Loucy (cell line): ENCODE data around the gene IL26.
A peak's percentile ranks its signal among the peaks of the same experiment; 100 is the strongest.

Source experiments
- H2AFZ ChIP-seq: fragments of 200-600 bp; sonication (generic); 2 replicates; pipeline ENCODE4 v1.6.0; 2016; ENCODE audit warnings: antibody characterized with exemption, mild to moderate bottlenecking, low read length, moderate library complexity
- H3F3A ChIP-seq: fragments of 200-600 bp; 2 replicates; pipeline ENCODE4 v1.6.0; 2016; ENCODE audit warnings: antibody characterized with exemption, low read depth, mild to moderate bottlenecking
- H3K27me3 ChIP-seq: fragments of 200-600 bp; sonication (generic); 2 replicates; pipeline ENCODE4 v1.6.1; 2014; ENCODE audit warnings: low read length, mild to moderate bottlenecking; ENCODE audit not compliant: insufficient read depth, poor library complexity, severe bottlenecking
- H3K36me3 ChIP-seq: fragments of 200-600 bp; sonication (generic); 2 replicates; pipeline ENCODE4 v1.6.1; 2016; ENCODE audit warnings: low read length; ENCODE audit not compliant: insufficient read depth
- H3K4me1 ChIP-seq: fragments of 200-600 bp; sonication (generic); 2 replicates; pipeline ENCODE4 v1.5.1; 2014; ENCODE audit warnings: low read length, mild to moderate bottlenecking; ENCODE audit not compliant: insufficient read depth, poor library complexity, severe bottlenecking
- H3K4me2 ChIP-seq: fragments of 200-600 bp; sonication (generic); 2 replicates; pipeline ENCODE4 v1.6.0; 2014; ENCODE audit warnings: antibody characterized with exemption, low read length, low read depth, mild to moderate bottlenecking; ENCODE audit not compliant: poor library complexity, severe bottlenecking
- H3K4me3 ChIP-seq: fragments of 200-600 bp; sonication (generic); 2 replicates; pipeline ENCODE4 v1.5.1; 2014; ENCODE audit warnings: low read length, mild to moderate bottlenecking, mixed read lengths; ENCODE audit not compliant: poor library complexity, severe bottlenecking
- H3K79me2 ChIP-seq: fragments of 200-600 bp; sonication (generic); 2 replicates; pipeline ENCODE4 v1.6.1; 2014; ENCODE audit warnings: low read length; ENCODE audit not compliant: insufficient read depth
- H3K9ac ChIP-seq: fragments of 200-600 bp; sonication (generic); 2 replicates; pipeline ENCODE4 v1.6.0; 2014; ENCODE audit warnings: mild to moderate bottlenecking, low read depth, low read length, moderate library complexity; ENCODE audit not compliant: poor library complexity, severe bottlenecking
- H3K9me2 ChIP-seq: fragments of 200-600 bp; sonication (generic); replicated peaks from 2 replicates; pipeline ENCODE4 v1.6.1; 2016; ENCODE audit warnings: low read depth, low read length, mixed read lengths
- H3K9me3 ChIP-seq: fragments of 200-600 bp; sonication (generic); 2 replicates; pipeline ENCODE4 v1.6.1; 2014; ENCODE audit warnings: mild to moderate bottlenecking, antibody characterized with exemption, low read length, low read depth; ENCODE audit not compliant: insufficient read depth
- H4K20me1 ChIP-seq: fragments of 200-600 bp; sonication (generic); 2 replicates; pipeline ENCODE4 v1.6.0; 2014; ENCODE audit warnings: antibody characterized with exemption, low read length, mild to moderate bottlenecking; ENCODE audit not compliant: insufficient read depth, poor library complexity, severe bottlenecking
- CTCF ChIP-seq: fragments of 200-600 bp; sonication (generic); conservative IDR thresholded peaks from 2 replicates; pipeline ENCODE4 v1.5.1; 2014; ENCODE audit warnings: mild to moderate bottlenecking, antibody characterized with exemption, low read length
- EZH2phosphoT487 ChIP-seq: fragments of 200-600 bp; IDR thresholded peaks from 2 replicates; pipeline ENCODE4 v1.6.1; 2018; ENCODE audit warnings: antibody characterized with exemption, mild to moderate bottlenecking, moderate library complexity, borderline replicate concordance

The IL26 gene

DNA sequence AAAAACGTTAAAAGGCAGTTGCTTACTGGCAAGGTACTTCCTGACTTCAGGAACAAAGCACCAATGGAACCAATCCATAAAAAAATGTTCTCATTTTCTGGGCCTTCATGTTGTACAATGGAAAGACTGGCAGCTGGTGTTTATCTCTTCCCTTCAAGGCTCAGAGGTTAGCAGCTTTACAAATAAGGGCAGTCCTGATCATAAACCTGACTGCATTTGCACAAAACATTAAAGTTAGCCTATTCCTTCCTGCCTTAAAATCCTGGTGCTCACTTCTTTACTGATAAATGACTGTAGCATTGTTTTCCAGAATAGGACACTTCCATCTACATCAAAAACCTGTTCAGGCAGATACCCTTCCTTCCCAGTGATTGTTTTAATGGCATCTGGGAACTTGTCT lies 19.2 kb downstream of the IL26 start:
- TF ChIP-seq CTCF (no peak), EZH2phosphoT487 (no peak)
- no peaks in the 10 kb centered on the region for H3K9me2 ChIP-seq
- H3K9me3 ChIP-seq, result no peaks in the 10 kb centered on the region
- H3F3A ChIP-seq, result peaks cover 5% of the 10 kb centered on the region; the same call in 1 of the 2 replicates
- H3K27me3 ChIP-seq, result no peaks in the 10 kb centered on the region
- H3K4me2 ChIP-seq, result no peak overlapping the region
- no peaks in the 10 kb centered on the region for H3K36me3 ChIP-seq
- H3K4me1 ChIP-seq, result peaks cover 22% of the 10 kb centered on the region
- no peak overlapping the region for H2AFZ ChIP-seq
- H4K20me1 ChIP-seq, result no peaks in the 10 kb centered on the region
- H3K4me3 ChIP-seq, result no peak overlapping the region
- H3K9ac ChIP-seq, result no peak overlapping the region
- H3K79me2 ChIP-seq, result no peaks in the 10 kb centered on the region

- no peak overlapping the region for H2AFZ ChIP-seq
Observed at GRCh38 chr12:68203460-68203875, 22.1 kb downstream of the IL26 start.

GRCh38 chr12:68200854-68201253 lies 24.8 kb downstream of the IL26 start:
- Histone ChIP-seq H3K4me2 (peak overlapping the region; percentile 22), H3K9me2 (no peaks in the 10 kb centered on the region), H3K4me1 (peaks cover 30% of the 10 kb centered on the region), H3K4me3 (no peak overlapping the region), H2AFZ (no peak overlapping the region), H3K36me3 (no peaks in the 10 kb centered on the region), H3K79me2 (no peaks in the 10 kb centered on the region), H4K20me1 (no peaks in the 10 kb centered on the region), H3F3A (peaks cover 5% of the 10 kb centered on the region; the same call in 1 of the 2 replicates), H3K9ac (no peak overlapping the region), H3K9me3 (no peaks in the 10 kb centered on the region), H3K27me3 (peaks cover 4% of the 10 kb centered on the region)
- TF ChIP-seq CTCF, result no peak
- no peak for TF ChIP-seq EZH2phosphoT487

More at GRCh38 chr12:68203460-68203875, 22.1 kb downstream of the IL26 start:
- no peak for TF ChIP-seq CTCF
- TF ChIP-seq EZH2phosphoT487, result no peak
- no peaks in the 10 kb centered on the region for H3K79me2 ChIP-seq
- no peak overlapping the region for H3K9ac ChIP-seq
- H3K4me3 ChIP-seq, result peak overlapping the region; percentile 39
- H3K36me3 ChIP-seq, result no peaks in the 10 kb centered on the region
- peak overlapping the region; percentile 55 for H3K4me2 ChIP-seq
- no peaks in the 10 kb centered on the region for H3K9me2 ChIP-seq
- no peaks in the 10 kb centered on the region for H4K20me1 ChIP-seq
- peaks cover 30% of the 10 kb centered on the region for H3K4me1 ChIP-seq
- peaks cover 5% of the 10 kb centered on the region; the same call in 1 of the 2 replicates for H3F3A ChIP-seq
- no peaks in the 10 kb centered on the region for H3K9me3 ChIP-seq
- no peaks in the 10 kb centered on the region for H3K27me3 ChIP-seq
